ENCODE results near the gene DOCK1.

The DOCK1 gene

GRCh38 chr10:127122831-127123230, 217.6 kb downstream of the DOCK1 start:
- no peak for DNase-seq (ENCODE audit: low read depth)
- no peak overlapping the region for H3K4me3 ChIP-seq (ENCODE audit: low read depth, low read length)
- no peak for TF ChIP-seq CTCF (IDR thresholded peaks at IDR 0.05; ENCODE audit: low read depth, low read length, missing control alignments)

- no peak overlapping the region for H3K4me3 ChIP-seq (ENCODE audit: low read depth, low read length)
- DNase-seq (ENCODE audit: low read depth): no peak
- TF ChIP-seq CTCF (IDR thresholded peaks at IDR 0.05; ENCODE audit: low read depth, low read length, missing control alignments): no peak
These were observed 218.4 kb downstream of the DOCK1 start for GRCh38 chr10:127123626-127124025.

- DNase-seq (ENCODE audit: low read depth): no peak
- no peak for TF ChIP-seq CTCF (IDR thresholded peaks at IDR 0.05; ENCODE audit: low read depth, low read length, missing control alignments)
- H3K4me3 ChIP-seq (ENCODE audit: low read depth, low read length): no peak overlapping the region
These were observed 220.1 kb downstream of the DOCK1 start for GRCh38 chr10:127125331-127125730.

- TF ChIP-seq CTCF (IDR thresholded peaks at IDR 0.05; ENCODE audit: low read depth, low read length, missing control alignments): no peak
- DNase-seq (ENCODE audit: low read depth): no peak
- H3K4me3 ChIP-seq (ENCODE audit: low read depth, low read length): no peak overlapping the region
These were observed 222.6 kb downstream of the DOCK1 start for GRCh38 chr10:127127822-127128221.

- DNase-seq (ENCODE audit: low read depth): no peak
- no peak overlapping the region for H3K4me3 ChIP-seq (ENCODE audit: low read depth, low read length)
- no peak for TF ChIP-seq CTCF (IDR thresholded peaks at IDR 0.05; ENCODE audit: low read depth, low read length, missing control alignments)
These were observed 223.9 kb downstream of the DOCK1 start for GRCh38 chr10:127129104-127129503.

- no peak for TF ChIP-seq CTCF (IDR thresholded peaks at IDR 0.05; ENCODE audit: low read depth, low read length, missing control alignments)
- no peak overlapping the region for H3K4me3 ChIP-seq (ENCODE audit: low read depth, low read length)
- DNase-seq (ENCODE audit: low read depth): no peak
These were observed 227.2 kb downstream of the DOCK1 start for GRCh38 chr10:127132451-127132850.

GRCh38 chr10:127133225-127133624, 228.0 kb downstream of the DOCK1 start:
- H3K4me3 ChIP-seq (ENCODE audit: low read depth, low read length): no peak overlapping the region
- TF ChIP-seq CTCF (IDR thresholded peaks at IDR 0.05; ENCODE audit: low read depth, low read length, missing control alignments): no peak
- no peak for DNase-seq (ENCODE audit: low read depth)
